ENCODE measurements around the gene C16orf92. TPM values are rescaled to one million over a fixed set of nuclear protein-coding genes. Genes with fewer than 3 reads are reported as not detected.

The C16orf92 gene
- polyA plus RNA-seq, 4 donors: not detected

- WGBS, 3 donors: 79 to 83% (median 81%) methylated on average over 17 of the region's 17 CpGs
- H3K27ac ChIP-seq (ENCODE audit: low read depth in 1 of 3, low read length in 2 of 3): peak overlapping the region in 1 of 3 donors; percentile 26
- FAIRE-seq: no peak
- no peaks in the 10 kb centered on the region for H3K9me3 ChIP-seq (ENCODE audit: control insufficient read depth in 2 of 2, insufficient read depth in 1 of 2, low read depth in 1 of 2, low read length in 1 of 2)
- no peak overlapping the region for H3K4me3 ChIP-seq (ENCODE audit: low read depth in 1 of 3, low read length in 3 of 3)
- peaks cover 0 to 27% (median 2%) of the 10 kb centered on the region in 3 donors for H3K4me1 ChIP-seq (ENCODE audit: control insufficient read depth in 3 of 3, insufficient read depth in 2 of 3, low read depth in 1 of 3, low read length in 2 of 3)
- H3K36me3 ChIP-seq (ENCODE audit: control insufficient read depth in 3 of 3, insufficient read depth in 2 of 3, low read depth in 1 of 3, low read length in 3 of 3): peaks cover 19 to 72% (median 32%) of the 10 kb centered on the region in 3 donors
- H3K27me3 ChIP-seq (ENCODE audit: control insufficient read depth in 3 of 3, insufficient read depth in 3 of 3, low read length in 3 of 3): no peaks in the 10 kb centered on the region
- peak; percentile 36 to 49 for DNase-seq
These were observed 46.0 kb downstream of the C16orf92 start for GRCh38 chr16:30068750-30069610.

- FAIRE-seq (no peak), DNase-seq (no peak)
- Histone ChIP-seq H3K4me1 (ENCODE audit: control insufficient read depth in 3 of 3, insufficient read depth in 2 of 3, low read depth in 1 of 3, low read length in 2 of 3) (peaks cover 0 to 20% (median 2%) of the 10 kb centered on the region in 3 donors), H3K27me3 (ENCODE audit: control insufficient read depth in 3 of 3, insufficient read depth in 3 of 3, low read length in 3 of 3) (no peaks in the 10 kb centered on the region), H3K4me3 (ENCODE audit: low read depth in 1 of 3, low read length in 3 of 3) (no peak overlapping the region), H3K36me3 (ENCODE audit: control insufficient read depth in 3 of 3, insufficient read depth in 2 of 3, low read depth in 1 of 3, low read length in 3 of 3) (peaks cover 19 to 72% (median 32%) of the 10 kb centered on the region in 3 donors), H3K27ac (ENCODE audit: low read depth in 1 of 3, low read length in 2 of 3) (peak overlapping the region in 1 of 3 donors; percentile 1), H3K9me3 (ENCODE audit: control insufficient read depth in 2 of 2, insufficient read depth in 1 of 2, low read depth in 1 of 2, low read length in 1 of 2) (no peaks in the 10 kb centered on the region)
- 77 to 86% (median 78%) methylated on average over 30 to 31 of the region's 31 CpGs for WGBS, 3 donors
These were observed 46.8 kb downstream of the C16orf92 start for GRCh38 chr16:30069611-30070462.

GRCh38 chr16:30070490-30070889, 47.5 kb downstream of the C16orf92 start:
- Histone ChIP-seq H3K36me3 (ENCODE audit: control insufficient read depth in 3 of 3, insufficient read depth in 2 of 3, low read depth in 1 of 3, low read length in 3 of 3) (peaks cover 19 to 72% (median 32%) of the 10 kb centered on the region in 3 donors), H3K27ac (ENCODE audit: low read depth in 1 of 3, low read length in 2 of 3) (no peak overlapping the region), H3K9me3 (ENCODE audit: control insufficient read depth in 2 of 2, insufficient read depth in 1 of 2, low read depth in 1 of 2, low read length in 1 of 2) (no peaks in the 10 kb centered on the region), H3K4me1 (ENCODE audit: control insufficient read depth in 3 of 3, insufficient read depth in 2 of 3, low read depth in 1 of 3, low read length in 2 of 3) (peaks cover 0 to 23% (median 2%) of the 10 kb centered on the region in 3 donors), H3K4me3 (ENCODE audit: low read depth in 1 of 3, low read length in 3 of 3) (no peak overlapping the region), H3K27me3 (ENCODE audit: control insufficient read depth in 3 of 3, insufficient read depth in 3 of 3, low read length in 3 of 3) (no peaks in the 10 kb centered on the region)
- DNase-seq: no peak
- no peak for FAIRE-seq

Other genes with a start within 250 kb of the C16orf92 start
- gene ZG16, start 244.9 kb upstream of the C16orf92 start, polyA plus RNA-seq: 100 to 1,000 TPM in 1 of 4 donors, 10 to 100 TPM in 2, 1 to 10 TPM in 1; 4.8 to 186 (median 47.4) TPM
- gene KIF22, start 232.4 kb upstream of the C16orf92 start, polyA plus RNA-seq: 10 to 100 TPM; 17.0 to 61.7 (median 34.5) TPM
- 100 to 1,000 TPM in 2 of 4 donors, 10 to 100 TPM in 2; 91.9 to 269 (median 170) TPM for gene MAZ, start 216.7 kb upstream of the C16orf92 start, polyA plus RNA-seq
- 1 to 10 TPM in 2 of 4 donors, under 1 TPM in 1, not detected in 1; 0.27 to 6.3 (median 2.7) TPM for gene PRRT2, start 211.0 kb upstream of the C16orf92 start, polyA plus RNA-seq
- gene PAGR1, start 207.0 kb upstream of the C16orf92 start, polyA plus RNA-seq: 10 to 100 TPM; 36.9 to 46.0 (median 43.1) TPM
- gene MVP, start 202.7 kb upstream of the C16orf92 start, polyA plus RNA-seq: 100 to 1,000 TPM; 175 to 558 (median 292) TPM
- 10 to 100 TPM; 51.9 to 76.9 (median 61.2) TPM for gene CDIPT, start 160.0 kb upstream of the C16orf92 start, polyA plus RNA-seq
- gene SEZ6L2, start 123.6 kb upstream of the C16orf92 start, polyA plus RNA-seq: 10 to 100 TPM in 2 of 4 donors, under 1 TPM in 2; 0.67 to 38.9 (median 8.8) TPM
- 10 to 100 TPM in 1 of 4 donors, 1 to 10 TPM in 2, under 1 TPM in 1; 0.67 to 11.5 (median 3.0) TPM for gene ASPHD1, start 122.7 kb upstream of the C16orf92 start, polyA plus RNA-seq
- gene KCTD13, start 97.0 kb upstream of the C16orf92 start, polyA plus RNA-seq: 10 to 100 TPM; 10.8 to 26.6 (median 15.9) TPM
- gene TMEM219, start 61.1 kb upstream of the C16orf92 start, polyA plus RNA-seq: 100 to 1,000 TPM; 163 to 334 (median 242) TPM
- gene TAOK2, start 49.3 kb upstream of the C16orf92 start, polyA plus RNA-seq: 10 to 100 TPM; 21.6 to 36.7 (median 29.0) TPM
- 10 to 100 TPM; 10.1 to 15.2 (median 14.8) TPM for gene HIRIP3, start 27.6 kb upstream of the C16orf92 start, polyA plus RNA-seq
- 10 to 100 TPM; 49.2 to 80.4 (median 55.9) TPM for gene INO80E, start 27.0 kb upstream of the C16orf92 start, polyA plus RNA-seq
- 1 to 10 TPM in 3 of 4 donors, not detected in 1; 1.3 to 4.6 (median 1.6) TPM for gene DOC2A, start 12.2 kb upstream of the C16orf92 start, polyA plus RNA-seq
- gene TLCD3B, start 8.1 kb downstream of the C16orf92 start, polyA plus RNA-seq: 1 to 10 TPM in 1 of 4 donors, under 1 TPM in 1, not detected in 2; 0.47 to 1.4 TPM
- gene ALDOA, start 42.6 kb downstream of the C16orf92 start, polyA plus RNA-seq: 1,000 to 10,000 TPM in 2 of 4 donors, 100 to 1,000 TPM in 2; 406 to 1,111 (median 984) TPM
- gene PPP4C, start 52.8 kb downstream of the C16orf92 start, polyA plus RNA-seq: 100 to 1,000 TPM in 3 of 4 donors, 10 to 100 TPM in 1; 93.0 to 145 (median 122) TPM
- 1 to 10 TPM in 2 of 4 donors, under 1 TPM in 2; 0.54 to 1.6 (median 1.2) TPM for gene TBX6, start 68.7 kb downstream of the C16orf92 start, polyA plus RNA-seq
- gene YPEL3, start 73.0 kb downstream of the C16orf92 start, polyA plus RNA-seq: 100 to 1,000 TPM in 2 of 4 donors, 10 to 100 TPM in 2; 39.6 to 154 (median 99.6) TPM
- 10 to 100 TPM; 13.2 to 23.9 (median 19.5) TPM for gene GDPD3, start 90.3 kb downstream of the C16orf92 start, polyA plus RNA-seq
- 100 to 1,000 TPM; 174 to 241 (median 194) TPM for gene MAPK3, start 100.0 kb downstream of the C16orf92 start, polyA plus RNA-seq
- gene CORO1A, start 160.4 kb downstream of the C16orf92 start, polyA plus RNA-seq: 10 to 100 TPM; 27.3 to 65.7 (median 32.7) TPM
- 100 to 1,000 TPM in 3 of 4 donors, 10 to 100 TPM in 1; 55.8 to 614 (median 378) TPM for gene BOLA2B, start 170.5 kb downstream of the C16orf92 start, polyA plus RNA-seq
- 100 to 1,000 TPM in 2 of 4 donors, 10 to 100 TPM in 2; 77.2 to 318 (median 185) TPM for gene SLX1A, start 170.7 kb downstream of the C16orf92 start, polyA plus RNA-seq
- 100 to 1,000 TPM in 2 of 4 donors, 10 to 100 TPM in 2; 34.6 to 376 (median 148) TPM for gene SULT1A3, start 176.1 kb downstream of the C16orf92 start, polyA plus RNA-seq
- gene NPIPB13, start 225.3 kb downstream of the C16orf92 start, polyA plus RNA-seq: 10 to 100 TPM in 2 of 4 donors, 1 to 10 TPM in 2; 2.7 to 16.6 (median 7.3) TPM